Stimulated activated CD4-positive, alpha-beta T cell treated with anti-CD3 and anti-CD28 coated beads, TNF-alpha, amount 100 ng/mL, for 1 hour (primary cell): ENCODE measurements around the gene PBX3.

Source experiments
- DNase-seq, 3 donors: peaks; one replicate each; pipeline ENCODE4 v3.0.0-alpha.2; 2020; ENCODE audit warnings: low read depth in 3 of 3, low spot score in 1 of 3

Gene PBX3

DNA sequence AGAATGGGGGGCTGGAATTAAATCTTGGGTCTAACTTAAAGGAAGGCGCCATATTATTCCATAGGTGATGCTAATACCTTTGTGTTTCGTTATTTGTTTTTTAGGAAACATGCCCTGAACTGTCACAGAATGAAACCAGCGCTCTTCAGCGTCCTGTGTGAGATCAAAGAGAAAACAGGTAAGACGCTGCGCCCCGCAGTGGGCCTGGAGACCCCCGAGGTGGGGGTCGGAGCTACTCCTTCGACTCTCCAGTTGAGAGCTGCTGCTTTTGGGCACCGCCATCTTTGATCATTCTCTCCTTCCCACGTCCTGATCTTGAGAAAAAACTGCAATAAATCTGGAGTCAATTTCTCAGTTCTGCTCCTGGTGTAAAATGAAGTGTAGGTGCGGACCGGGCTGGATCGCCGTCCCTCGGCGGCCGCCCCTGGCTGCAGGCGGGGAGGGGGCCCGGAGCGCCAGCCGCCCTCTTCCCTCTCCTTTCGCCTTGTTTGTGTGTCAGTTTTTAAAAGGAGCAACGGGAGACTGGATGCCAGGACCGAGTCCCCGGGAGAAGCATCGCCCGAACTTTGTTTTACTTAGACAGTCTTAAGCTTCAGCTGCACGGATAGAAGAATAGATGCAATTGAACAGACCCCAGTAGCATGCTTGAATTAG lies 1.4 kb downstream of the PBX3 start:
- DNase-seq = no peak

DNA sequence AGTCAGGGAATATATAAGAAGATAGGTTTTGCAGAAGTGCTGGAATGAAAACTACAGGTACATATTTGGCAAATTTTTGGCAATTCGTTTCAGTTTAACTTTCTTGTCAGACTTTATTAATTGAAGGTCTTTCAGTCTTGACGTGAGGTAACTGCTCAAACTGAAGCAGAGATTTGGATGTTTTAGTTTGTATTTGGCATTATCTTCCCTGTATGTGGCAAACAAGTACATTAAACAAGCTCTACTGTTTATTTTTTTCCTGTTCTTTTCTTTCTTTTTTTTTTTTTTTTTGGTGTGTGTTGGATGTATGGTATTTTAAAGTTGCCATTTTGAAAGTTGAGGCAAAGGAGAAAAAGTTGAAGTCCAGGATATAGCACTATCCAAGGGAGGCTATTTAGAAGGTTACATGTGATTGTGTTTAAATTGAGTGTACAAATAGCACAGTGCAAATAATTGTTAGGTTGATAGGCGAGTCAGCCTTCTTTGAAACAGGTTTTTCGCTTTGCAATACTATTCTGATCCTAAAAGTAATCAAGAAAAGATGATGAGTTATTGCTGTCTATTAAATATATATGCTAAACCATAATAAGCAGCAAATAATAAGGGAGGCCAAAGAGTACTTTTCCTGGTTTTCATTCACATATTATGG lies 2.2 kb downstream of the PBX3 start:
- DNase-seq = no peak

DNA sequence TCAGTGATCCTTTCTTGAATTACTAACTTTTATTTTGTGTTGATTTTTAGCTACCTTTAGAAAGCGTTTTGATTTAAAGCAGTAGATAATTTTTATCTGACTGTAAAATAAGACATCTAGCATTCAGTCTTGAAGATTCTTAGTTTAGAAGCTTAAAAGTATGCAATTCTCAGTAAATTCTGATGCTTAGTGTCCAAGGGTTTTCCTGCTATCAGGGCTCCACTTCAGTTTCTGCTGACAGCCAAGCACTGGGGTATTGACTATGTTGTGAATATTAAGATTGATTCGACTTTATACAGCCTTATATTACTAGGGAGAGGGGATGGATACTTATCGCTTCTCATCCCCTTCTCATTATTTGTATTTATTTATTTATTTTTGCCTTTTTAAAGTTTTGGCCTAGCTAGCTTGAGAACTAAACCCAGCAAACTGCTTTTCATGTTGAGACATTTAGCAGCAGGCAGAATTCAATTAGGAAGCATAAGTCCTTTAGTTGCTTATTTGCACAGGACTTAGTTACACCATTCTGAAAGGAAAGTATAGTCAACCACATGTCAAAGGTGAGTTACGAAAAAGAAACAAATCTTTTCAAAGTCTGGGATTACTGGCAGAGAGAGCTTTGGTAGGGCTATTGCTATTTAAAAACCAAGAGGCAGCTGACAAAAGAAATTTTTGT lies 2.9 kb downstream of the PBX3 start:
- DNase-seq = no peak

DNA sequence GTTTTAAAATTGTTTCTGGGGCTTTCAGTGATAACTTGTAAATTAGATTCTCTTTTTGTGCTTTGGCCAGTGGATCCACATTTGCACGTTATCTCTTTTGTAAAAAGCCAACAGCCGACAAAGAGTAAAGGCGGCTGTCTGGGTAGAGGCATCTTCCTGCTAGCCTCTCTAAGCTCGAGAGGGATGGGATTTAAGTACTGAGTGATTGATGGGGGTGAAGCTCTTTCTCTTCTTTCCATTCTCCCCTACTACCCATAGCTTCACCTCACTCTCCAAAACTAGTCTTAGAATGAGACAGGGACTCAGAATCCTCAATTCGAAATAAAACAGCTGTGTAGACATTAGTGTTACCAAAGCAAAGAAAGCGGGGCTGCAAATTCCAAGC lies 3.4 kb downstream of the PBX3 start:
- no peak for DNase-seq

DNA sequence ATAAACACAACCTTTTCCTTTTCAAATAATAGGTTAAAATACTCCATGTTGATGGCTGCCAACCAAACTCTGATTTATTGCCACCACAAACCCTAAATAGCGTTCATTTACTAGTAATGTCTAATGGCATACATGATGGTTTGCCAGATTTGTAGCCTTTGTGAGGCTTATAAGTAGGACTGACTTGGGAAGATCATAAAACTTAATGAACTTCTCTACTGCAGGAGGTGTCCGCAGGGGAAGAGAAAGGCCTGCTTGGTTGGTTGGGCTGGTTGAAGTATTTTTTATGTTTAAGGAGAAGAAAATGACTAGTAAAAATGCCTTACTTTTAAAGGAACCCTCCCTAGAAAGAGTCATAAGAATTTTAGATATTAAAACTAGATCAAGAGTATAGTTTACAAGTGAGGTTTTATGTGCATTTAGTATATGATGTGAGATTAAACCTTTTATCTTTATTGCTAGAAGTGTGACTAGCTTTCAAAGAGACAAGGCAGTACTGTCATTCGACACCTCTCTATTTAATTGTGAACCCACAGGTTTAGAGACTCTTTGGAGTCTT lies 5.0 kb downstream of the PBX3 start:
- no peak for DNase-seq

DNA sequence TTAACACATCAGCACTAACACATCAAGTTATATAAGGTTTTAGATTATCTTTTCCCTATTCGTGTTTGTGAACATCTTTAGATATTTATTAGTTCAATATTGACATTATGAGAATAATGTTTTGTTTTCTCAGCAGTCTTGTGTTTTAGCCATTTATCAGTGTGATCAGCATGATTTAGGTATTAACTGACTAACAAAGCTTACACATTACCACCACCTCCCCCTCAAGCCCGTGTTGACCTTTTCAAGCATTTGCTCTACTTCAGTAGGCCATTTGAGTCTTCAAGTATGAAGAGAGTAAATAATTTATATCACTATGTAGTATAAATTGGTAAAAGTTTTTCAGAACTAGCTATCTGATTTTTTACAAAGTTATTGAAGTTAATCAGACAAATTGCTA lies 6.9 kb downstream of the PBX3 start:
- no peak for DNase-seq

DNA sequence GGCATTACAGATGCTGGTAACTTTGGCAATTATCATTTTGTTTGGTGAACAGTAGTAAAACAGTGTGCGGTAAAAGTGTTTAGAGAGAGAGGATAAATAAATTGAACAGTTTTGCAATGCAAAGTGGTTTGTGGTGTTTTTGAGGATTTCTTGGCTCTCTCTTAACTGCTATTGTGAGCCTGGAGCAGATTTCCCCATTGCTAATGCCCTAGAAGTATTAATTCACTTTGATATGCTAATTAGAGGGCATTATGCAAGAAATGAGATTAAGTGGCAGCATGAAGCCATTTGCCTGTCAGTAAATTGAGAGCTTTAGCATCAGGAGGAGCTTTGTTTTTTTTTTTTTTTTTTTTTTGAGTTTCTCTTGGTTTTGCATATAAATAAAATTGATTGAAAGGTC lies 8.2 kb downstream of the PBX3 start:
- no peak for DNase-seq

DNA sequence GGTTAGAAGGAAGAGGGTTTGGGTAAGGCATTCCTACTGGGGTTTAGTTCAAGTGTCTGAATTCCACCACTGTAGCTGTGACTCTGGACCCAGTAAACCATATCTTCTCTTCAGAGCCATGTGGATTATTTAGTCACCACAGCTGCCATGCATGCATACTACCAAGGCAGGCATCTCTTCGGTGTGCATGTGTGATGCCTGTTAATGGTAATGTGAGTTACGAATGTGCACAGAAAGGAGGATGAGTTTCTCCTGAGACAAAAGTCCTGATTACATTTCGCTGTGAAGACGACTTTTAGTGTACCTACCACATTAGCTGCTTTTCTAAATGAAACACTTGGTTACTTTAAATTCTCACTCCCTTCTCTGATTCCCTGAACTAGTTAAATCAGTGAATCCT lies 9.3 kb downstream of the PBX3 start:
- DNase-seq = no peak

DNA sequence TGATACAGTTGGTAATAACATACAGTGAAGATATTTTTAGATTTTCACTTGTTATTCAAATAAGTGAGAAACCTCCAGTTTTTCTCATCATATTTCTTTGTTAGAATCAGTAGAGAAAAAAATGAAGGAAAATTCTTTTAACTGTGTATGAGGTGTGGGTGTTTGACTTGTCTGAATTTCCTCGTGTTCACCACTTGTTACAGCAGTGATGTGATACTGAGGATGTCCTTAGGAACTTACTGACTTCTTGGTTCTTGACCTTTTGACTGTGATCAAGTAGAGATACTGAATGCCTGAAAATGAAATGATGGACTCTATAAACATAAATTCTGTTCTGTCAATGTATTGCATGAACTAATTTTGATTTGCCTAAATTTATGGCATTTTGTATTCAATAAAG lies 10.7 kb downstream of the PBX3 start:
- no peak for DNase-seq

DNA sequence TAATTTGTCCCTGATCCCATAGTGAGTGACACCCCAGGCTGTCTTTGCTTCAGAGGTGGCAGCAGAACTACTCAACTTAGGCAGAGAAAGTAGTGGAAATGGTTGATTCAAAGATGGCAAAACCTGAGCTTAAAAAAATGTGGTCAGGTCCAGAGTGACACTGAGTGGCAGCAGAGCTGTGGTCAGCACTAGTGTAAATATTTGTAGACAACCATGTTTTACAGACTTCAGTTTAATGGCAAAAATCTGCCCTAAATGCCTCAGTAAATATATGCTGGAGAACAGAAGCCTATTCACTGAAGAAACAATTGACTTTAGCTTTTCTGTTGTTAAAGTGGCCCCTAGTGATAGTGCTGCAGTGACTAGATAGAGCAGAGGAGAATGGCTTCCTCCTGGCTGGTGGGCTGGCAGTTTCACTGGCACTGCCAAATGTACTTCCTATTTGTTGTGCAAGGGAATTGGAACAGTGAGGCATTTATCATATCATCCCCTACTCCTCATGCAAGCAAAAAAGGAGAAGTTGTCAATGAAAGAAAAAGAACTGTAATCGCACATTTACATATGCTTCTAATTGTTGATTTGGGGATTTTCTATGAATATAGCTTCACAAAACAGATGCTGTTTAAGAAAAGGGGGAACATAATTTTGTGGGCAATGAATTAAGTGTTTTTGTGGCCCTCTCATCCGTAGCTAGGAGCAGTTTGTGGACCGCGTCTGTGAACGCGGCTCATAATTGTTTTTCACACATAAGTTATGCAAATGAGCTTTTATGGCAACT lies 12.0 kb downstream of the PBX3 start:
- DNase-seq = no peak

DNA sequence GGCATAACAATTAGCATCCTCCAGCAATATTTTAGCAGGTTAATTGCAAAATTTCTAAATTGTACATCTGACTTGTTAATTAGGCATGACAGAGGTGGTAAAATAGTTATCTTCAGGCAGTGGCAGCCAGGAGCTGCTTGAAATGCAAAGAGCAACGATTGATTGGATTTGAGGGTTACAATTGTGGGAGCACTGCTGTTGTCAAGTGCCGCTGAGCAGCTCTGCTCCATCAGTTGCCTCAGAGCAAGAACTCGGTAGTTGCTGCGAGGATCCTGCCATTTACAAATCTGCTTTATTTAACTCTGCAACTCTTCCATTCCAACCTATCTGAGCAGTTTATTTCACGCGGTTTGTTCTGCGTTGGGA lies 12.6 kb downstream of the PBX3 start:
- no peak for DNase-seq

DNA sequence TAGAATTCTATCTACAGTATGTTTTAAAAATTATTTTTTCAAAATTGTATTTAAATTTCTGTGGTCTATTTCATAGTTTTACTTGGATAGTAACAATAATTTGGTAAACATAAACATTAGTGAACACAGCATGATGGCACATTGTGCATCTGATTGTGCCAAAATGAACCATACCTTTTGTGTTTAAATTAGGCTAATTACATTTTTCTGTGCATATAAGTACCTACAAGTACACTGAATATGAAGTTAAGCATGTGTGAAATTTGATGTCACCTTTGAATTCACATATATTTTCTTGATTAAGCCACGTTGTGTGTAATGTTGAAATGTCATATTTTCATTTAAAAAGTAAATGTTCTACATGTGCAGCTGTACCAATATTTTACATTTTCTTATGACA lies 13.4 kb downstream of the PBX3 start:
- no peak for DNase-seq

DNA sequence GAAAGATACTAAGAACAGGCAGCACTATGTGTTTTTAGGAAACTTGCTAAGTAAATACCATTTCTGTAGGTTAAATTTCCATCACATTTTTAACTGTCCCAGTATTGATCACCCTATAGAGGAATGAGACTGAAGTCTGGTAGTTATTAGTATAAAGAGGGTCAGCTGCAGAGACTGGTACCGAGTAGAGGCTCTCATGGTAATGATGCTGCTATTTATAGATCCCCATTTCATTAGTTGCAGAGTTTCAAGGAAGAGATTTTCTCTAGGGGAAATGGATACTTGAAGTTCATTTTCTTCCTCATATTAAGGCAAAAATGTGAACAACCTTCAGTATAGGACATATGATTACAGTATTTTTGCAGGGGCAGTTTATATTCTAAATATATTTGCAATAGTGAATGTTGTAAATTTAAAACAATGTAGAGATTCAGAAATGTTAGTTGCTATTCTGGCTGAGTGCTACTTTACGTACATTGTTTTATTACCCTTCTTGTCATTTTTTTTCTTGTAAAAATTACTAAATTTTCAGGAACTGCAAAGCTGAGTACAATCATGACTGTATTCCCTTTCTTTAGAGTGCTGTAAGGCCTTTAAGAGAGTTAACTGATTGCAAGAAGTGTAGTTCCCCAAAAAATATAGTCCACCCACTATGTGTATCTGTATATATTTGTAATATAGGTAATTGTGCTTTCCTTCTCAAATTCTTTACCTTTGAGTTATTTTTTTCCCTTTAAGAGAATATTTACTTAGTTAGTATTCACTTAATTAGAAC lies 14.7 kb downstream of the PBX3 start:
- DNase-seq = no peak

DNA sequence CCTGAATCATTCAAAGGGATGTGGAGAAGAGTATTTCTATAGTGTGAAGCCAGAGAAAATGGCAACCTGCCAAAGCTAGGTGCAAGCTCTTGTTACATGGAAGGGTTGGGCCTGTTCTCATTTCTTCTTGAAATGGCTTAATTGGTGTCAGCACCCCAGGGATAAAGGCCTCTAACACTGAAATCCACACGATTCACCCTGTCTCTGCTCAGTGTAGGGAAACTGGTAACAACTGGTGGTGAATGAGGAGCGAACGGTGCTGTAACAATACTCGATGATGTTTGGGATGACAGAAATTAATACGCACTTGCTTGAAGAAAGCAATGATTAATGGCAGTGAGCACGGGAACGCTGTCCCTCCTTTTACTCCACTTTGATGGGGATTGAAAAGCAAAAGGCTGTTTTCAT lies 16.2 kb downstream of the PBX3 start:
- no peak for DNase-seq

DNA sequence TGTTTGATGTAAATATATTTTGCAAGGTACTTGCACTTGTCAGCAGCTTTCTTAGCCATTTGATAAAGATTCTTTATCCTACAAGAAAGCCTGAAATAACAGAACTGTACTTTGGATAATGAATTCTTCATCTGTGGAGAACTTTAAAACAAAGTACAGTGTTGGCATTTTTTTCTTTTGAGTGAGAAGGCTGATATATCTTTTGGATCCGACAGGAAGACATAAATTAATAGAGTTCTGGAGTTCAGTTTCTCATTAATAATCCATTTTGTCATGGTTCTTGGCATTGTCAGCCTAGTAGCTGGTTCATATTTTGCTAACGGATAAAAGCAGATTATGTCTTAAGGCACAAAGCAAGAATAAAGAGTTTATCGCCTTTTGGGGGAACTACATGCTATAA lies 17.0 kb downstream of the PBX3 start:
- no peak for DNase-seq

DNA sequence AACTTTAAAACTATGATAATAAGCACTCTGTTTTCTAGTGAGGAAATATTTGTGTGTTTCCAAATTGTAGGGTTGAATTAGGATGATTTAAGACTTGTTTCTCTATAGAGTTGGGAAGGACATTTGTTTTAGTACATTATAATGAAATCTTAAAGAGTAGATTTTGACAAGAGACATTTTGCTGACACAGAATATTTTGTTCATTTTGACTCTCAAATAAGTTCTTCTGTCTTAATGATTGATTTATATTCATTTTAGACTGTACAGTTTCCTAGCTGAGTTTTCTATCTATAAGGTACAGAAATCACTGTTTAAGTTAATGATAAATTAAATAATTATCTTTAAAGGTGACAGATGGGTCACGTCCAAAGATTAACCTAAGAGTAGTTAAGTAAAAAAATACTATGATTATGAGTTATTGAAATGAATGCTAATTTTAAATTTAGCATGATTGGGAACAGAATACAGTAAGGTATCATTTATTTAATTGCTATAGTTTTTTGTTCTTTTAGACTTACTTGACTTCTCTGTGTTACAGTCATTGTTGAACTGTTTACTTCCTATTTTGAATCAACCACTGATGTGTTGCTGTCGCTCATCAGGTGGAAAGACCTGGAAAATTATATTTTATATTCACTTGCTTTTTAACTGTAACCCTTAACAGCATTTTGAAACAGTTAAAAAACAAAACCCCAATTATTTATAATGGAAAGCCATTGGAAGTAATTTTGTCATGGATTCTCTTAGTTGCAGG lies 19.5 kb downstream of the PBX3 start:
- DNase-seq = no peak

DNA sequence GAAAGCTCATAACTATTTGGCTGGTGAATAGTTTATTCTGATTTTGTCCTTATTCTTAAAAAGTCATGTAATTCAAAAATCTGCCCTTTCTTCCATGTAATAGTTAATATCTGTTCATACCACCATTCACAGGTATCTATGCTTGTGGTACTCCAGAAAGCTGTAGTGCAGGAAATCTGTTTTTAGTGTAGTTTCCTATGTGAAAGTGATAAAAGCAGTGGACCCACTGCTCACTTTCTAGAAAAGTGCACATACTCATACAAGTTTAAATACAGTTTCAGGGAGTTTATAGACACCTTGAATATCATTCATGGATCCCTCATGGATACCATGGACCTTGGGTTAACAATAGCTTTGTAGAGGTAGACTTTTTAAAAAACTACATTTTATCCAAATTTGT lies 20.2 kb downstream of the PBX3 start:
- no peak for DNase-seq

DNA sequence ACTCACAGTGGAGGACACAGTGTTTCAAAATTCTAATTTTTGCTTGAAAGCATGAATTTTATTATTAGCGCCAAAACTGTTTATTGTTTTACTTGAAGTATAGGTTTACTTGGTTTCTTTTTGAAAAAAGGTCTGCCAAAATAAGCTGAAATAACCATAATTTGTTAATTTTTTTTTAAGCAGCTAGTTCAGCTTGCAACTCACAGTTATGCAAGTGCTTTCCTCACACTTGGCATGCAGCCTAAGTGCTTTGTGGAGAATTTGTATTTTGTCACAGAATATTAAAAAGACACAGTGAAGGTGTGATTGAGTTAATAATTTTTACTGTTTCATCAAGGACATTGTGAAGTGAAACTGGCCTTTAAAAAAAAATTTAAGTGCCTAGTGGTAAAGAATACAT lies 21.6 kb downstream of the PBX3 start:
- DNase-seq = no peak

DNA sequence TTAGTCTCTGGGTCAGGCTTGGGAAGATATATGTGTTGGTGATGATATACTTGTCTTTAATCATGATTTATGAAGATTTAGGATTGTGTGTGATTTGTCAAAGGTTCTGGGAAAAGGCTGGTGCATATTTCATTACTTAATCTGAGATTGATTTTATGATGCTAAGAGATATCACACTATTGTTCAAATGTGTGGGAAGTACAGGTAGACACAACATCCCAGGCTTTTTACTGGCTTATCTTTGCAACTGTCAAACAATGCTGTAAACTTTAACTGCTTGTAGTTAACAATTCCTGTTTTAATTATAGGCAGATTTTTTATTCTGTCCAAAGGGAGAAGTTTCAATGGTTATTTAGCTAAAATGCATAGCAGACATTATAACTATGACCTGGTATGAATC lies 23.9 kb downstream of the PBX3 start:
- DNase-seq = no peak

DNA sequence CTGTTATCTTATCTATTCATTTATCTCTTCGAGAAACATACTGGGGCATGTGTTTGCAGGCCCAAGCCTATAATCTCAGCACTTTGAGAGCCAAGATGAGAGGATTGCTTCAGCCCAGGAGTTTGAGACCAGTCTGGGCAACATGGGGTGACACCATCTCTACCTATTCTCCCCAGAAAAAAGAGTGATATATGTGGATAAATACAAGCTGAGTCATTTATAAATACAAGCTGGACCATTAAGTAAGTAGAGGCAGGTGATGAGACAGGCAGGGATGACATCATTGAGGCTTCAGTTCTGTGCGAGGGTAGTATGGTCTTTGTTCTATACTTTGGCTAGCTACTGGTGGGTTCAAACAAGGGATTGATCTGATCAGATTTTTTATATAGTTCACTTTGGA lies 25.6 kb downstream of the PBX3 start:
- no peak for DNase-seq
